ENCODE measurements around the gene NPHS2. TPM values are rescaled to one million over a fixed set of nuclear protein-coding genes. Genes with fewer than 3 reads are reported as not detected.
"Not testable (repeated sequence)": the region's sequence is repeated elsewhere in the genome, so short reads cannot be mapped to it uniquely, and the experiment has no call there.

The NPHS2 gene
- total RNA-seq, 1 donor from 2014 or later: not detected

- peaks cover 46% of the 10 kb centered on the region for H3K27me3 Mint-ChIP-seq
- H3K27ac Mint-ChIP-seq: no peak overlapping the region
- no peak overlapping the region for H3K4me3 Mint-ChIP-seq
Measured at GRCh38 chr1:179576509-179576908, 761 bp upstream of the NPHS2 start.

DNA sequence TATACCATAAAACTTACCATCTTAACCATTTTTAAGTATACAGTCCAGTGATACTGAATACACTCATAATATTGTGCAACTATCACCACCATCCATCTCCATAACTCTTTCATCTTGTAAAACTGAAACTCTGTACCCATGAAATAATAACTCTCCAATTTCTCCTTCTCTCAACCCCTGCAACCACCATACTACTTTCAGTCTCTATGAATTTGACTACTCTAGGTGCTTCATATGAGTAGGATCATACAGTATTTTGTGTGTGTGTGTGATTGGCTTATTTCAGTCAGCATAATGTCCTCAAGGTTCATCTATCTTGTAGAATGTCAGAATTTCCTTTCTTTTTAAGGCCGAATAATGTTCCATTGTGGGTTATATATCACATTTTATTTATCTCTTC, 17.7 kb downstream of the NPHS2 start:
- H3K4me1 Mint-ChIP-seq: no peaks in the 10 kb centered on the region
- H3K27ac Mint-ChIP-seq: no peak overlapping the region
- peaks cover 2% of the 10 kb centered on the region for H3K9me3 Mint-ChIP-seq
- H3K4me3 Mint-ChIP-seq: no peak overlapping the region
- intact Hi-C loops (cut with micrococcal nuclease): no loop called here
- no peak for DNase-seq
- no peaks in the 10 kb centered on the region for H3K36me3 Mint-ChIP-seq (ENCODE audit: low read depth)
- H3K27me3 Mint-ChIP-seq: peaks cover 2% of the 10 kb centered on the region

More at GRCh38 chr1:179576509-179576908, 761 bp upstream of the NPHS2 start:
- H3K9me3 Mint-ChIP-seq: no peaks in the 10 kb centered on the region
- no peaks in the 10 kb centered on the region for H3K36me3 Mint-ChIP-seq (ENCODE audit: low read depth)
- H3K4me1 Mint-ChIP-seq: peaks cover 2% of the 10 kb centered on the region
- DNase-seq: no peak
- intact Hi-C loops (cut with micrococcal nuclease): no loop called here

DNA sequence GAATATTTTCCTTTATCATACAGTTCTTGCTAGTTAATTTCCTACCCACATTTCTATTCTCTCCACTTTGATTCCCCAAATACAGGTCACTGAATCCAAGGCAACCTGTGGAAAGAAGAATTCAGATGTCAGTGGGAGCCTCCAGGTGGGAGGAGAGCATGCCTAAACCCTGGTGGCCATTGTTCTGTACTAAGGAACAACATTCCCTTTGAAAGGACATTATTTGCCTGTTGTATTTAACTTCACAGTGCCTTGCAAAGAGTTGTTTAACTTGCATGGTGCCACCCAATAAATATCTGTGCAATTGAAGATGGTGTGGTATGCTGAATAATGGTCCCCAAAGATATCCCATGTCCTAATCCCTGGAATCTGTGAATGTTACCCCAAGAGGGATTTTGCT, 21.3 kb downstream of the NPHS2 start:
- H3K27ac Mint-ChIP-seq: no peak overlapping the region
- intact Hi-C loops (cut with micrococcal nuclease): no loop called here
- no peaks in the 10 kb centered on the region for H3K36me3 Mint-ChIP-seq (ENCODE audit: low read depth)

GRCh38 chr1:179550746-179551682, 24.7 kb downstream of the NPHS2 start:
- Mint-ChIP-seq H3K4me1 (no peaks in the 10 kb centered on the region), H3K27me3 (no peaks in the 10 kb centered on the region), H3K27ac (no peak overlapping the region), H3K36me3 (ENCODE audit: low read depth) (no peaks in the 10 kb centered on the region), H3K9me3 (no peaks in the 10 kb centered on the region), H3K4me3 (no peak overlapping the region)
- DNase-seq: no peak
- intact Hi-C loops (cut with micrococcal nuclease): no loop called here

More for the DNA sequence above, 21.3 kb downstream of the NPHS2 start:
- peaks cover 2% of the 10 kb centered on the region for H3K9me3 Mint-ChIP-seq
- H3K4me1 Mint-ChIP-seq: no peaks in the 10 kb centered on the region
- peaks cover 2% of the 10 kb centered on the region for H3K27me3 Mint-ChIP-seq
- DNase-seq: no peak
- H3K4me3 Mint-ChIP-seq: no peak overlapping the region

DNA sequence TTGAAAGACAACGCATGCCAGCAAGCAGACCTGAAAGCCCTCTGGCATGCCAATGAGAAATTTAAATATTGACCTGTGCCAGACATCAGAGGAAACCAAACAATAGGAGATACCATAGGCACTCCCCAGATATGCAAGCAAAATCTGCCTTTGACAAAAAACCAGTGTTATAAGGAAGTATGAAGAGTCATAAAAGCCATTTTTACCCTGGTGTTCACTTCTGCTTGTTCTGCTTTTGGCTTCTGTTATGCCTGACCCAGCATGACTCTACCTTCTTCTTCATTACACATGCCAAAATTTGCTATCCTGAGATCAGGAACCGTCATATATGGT, 26.4 kb downstream of the NPHS2 start:
- Mint-ChIP-seq H3K27me3 (no peaks in the 10 kb centered on the region), H3K36me3 (ENCODE audit: low read depth) (no peaks in the 10 kb centered on the region), H3K4me1 (no peaks in the 10 kb centered on the region), H3K4me3 (no peak overlapping the region), H3K9me3 (no peaks in the 10 kb centered on the region), H3K27ac (no peak overlapping the region)
- no peak for DNase-seq
- intact Hi-C loops (cut with micrococcal nuclease): no loop called here

GRCh38 chr1:179548666-179549367, 26.9 kb downstream of the NPHS2 start:
- H3K27me3 Mint-ChIP-seq: no peaks in the 10 kb centered on the region
- H3K36me3 Mint-ChIP-seq (ENCODE audit: low read depth): no peaks in the 10 kb centered on the region
- DNase-seq: no peak
- H3K9me3 Mint-ChIP-seq: no peaks in the 10 kb centered on the region
- intact Hi-C loops (cut with micrococcal nuclease): no loop called here
- H3K4me3 Mint-ChIP-seq: no peak overlapping the region
- no peaks in the 10 kb centered on the region for H3K4me1 Mint-ChIP-seq
- no peak overlapping the region for H3K27ac Mint-ChIP-seq

- Mint-ChIP-seq H3K36me3 (ENCODE audit: low read depth) (no peaks in the 10 kb centered on the region), H3K27ac (no peak overlapping the region), H3K27me3 (no peaks in the 10 kb centered on the region), H3K4me1 (no peaks in the 10 kb centered on the region), H3K9me3 (no peaks in the 10 kb centered on the region), H3K4me3 (no peak overlapping the region)
- DNase-seq: no peak
- intact Hi-C loops (cut with micrococcal nuclease): no loop called here
Measured at GRCh38 chr1:179547021-179547535, 28.7 kb downstream of the NPHS2 start.

DNA sequence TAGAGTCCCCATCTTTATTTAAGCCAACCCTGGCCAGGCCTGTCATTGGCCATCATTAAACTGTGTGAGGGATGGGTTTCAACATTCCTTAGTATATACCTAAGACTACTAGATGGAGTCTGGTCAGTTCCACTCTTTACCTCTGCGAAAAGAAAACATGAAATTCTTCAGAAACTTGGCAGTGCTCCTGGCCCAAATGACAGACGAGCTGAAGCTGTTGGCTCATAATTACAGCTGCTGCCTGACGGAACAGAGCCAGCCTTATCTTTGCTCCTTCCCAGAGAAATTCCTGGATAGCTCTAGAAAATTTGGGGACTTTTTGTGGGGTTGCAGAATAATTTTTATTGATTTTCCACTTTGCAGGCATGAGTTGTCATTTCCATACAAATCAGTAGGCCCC, 30.4 kb downstream of the NPHS2 start:
- no peaks in the 10 kb centered on the region for H3K27me3 Mint-ChIP-seq
- no peaks in the 10 kb centered on the region for H3K9me3 Mint-ChIP-seq
- no peaks in the 10 kb centered on the region for H3K36me3 Mint-ChIP-seq (ENCODE audit: low read depth)
- no peak overlapping the region for H3K27ac Mint-ChIP-seq
- intact Hi-C loops (cut with micrococcal nuclease): no loop called here
- DNase-seq: no peak
- no peak overlapping the region for H3K4me3 Mint-ChIP-seq
- H3K4me1 Mint-ChIP-seq: no peaks in the 10 kb centered on the region

- DNase-seq: no peak
- H3K27me3 Mint-ChIP-seq: no peaks in the 10 kb centered on the region
- H3K36me3 Mint-ChIP-seq (ENCODE audit: low read depth): no peaks in the 10 kb centered on the region
- intact Hi-C loops (cut with micrococcal nuclease): no loop called here
- no peaks in the 10 kb centered on the region for H3K4me1 Mint-ChIP-seq
- H3K27ac Mint-ChIP-seq: no peak overlapping the region
- no peak overlapping the region for H3K4me3 Mint-ChIP-seq
- H3K9me3 Mint-ChIP-seq: peaks cover 9% of the 10 kb centered on the region
Measured at GRCh38 chr1:179541774-179542173, 34.0 kb downstream of the NPHS2 start.

DNA sequence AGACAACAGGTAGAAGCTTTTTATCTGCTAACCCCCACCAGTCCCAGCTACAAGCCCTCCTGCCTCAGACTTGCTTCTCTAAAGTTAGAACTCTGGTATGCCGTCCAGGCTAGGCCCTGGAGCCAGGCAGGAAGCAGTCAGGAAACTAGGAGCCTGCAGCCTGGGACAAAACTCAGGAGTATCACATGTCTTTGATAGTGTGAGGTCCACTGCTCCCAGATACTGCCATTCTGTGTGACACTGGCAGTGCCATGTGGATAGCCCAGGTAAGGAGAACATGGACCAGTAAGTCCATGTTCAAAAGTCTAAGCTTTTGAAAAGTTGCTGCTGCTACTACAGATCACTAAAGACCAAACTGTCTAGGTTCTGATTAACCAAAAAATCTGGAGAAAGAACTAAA, 45.4 kb downstream of the NPHS2 start:
- no peaks in the 10 kb centered on the region for H3K27me3 Mint-ChIP-seq
- no peaks in the 10 kb centered on the region for H3K36me3 Mint-ChIP-seq (ENCODE audit: low read depth)
- H3K4me1 Mint-ChIP-seq: no peaks in the 10 kb centered on the region
- H3K4me3 Mint-ChIP-seq: no peak overlapping the region
- DNase-seq: no peak
- no peak overlapping the region for H3K27ac Mint-ChIP-seq
- intact Hi-C loops (cut with micrococcal nuclease): no loop called here
- no peaks in the 10 kb centered on the region for H3K9me3 Mint-ChIP-seq

DNA sequence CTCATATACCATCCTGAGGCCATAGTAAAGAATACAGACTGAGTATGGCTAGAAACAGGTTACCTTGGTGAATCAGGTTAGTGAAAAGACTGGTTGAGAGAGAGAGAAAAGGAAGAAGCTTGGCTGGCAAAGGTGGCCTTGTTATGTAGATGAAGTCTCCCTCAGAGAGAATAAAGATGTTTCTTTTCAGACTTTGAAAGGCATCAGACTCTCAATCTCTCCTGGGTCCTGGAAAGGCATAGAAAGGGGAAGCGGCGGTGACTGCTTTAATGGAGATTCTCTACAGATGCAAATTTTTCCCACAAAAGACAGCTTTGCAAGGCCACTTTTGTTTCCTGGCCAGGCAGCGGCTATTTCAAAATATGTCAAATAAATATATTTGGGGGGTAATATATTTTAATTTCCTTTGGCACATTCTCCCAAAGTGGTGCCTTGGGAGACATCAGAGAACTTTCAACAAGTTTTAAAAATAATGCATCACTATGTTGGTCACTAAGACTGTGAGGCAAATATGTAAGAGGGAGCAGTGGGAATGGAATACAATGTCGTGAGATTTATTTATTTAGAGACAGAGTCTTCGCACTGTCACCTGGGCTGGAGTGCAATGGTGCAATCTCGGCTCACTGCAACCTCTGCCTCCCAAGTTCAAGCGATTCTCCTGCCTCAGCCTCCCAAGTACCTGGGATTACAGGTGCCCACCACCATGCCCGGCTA, 46.1 kb downstream of the NPHS2 start:
- Mint-ChIP-seq H3K27ac (no peak overlapping the region), H3K4me1 (no peaks in the 10 kb centered on the region), H3K4me3 (no peak overlapping the region), H3K27me3 (no peaks in the 10 kb centered on the region), H3K9me3 (no peaks in the 10 kb centered on the region), H3K36me3 (ENCODE audit: low read depth) (no peaks in the 10 kb centered on the region)
- no peak for DNase-seq
- intact Hi-C loops (cut with micrococcal nuclease): no loop called here

- H3K4me3 Mint-ChIP-seq; H3K4me1 Mint-ChIP-seq; H3K27ac Mint-ChIP-seq; DNase-seq; intact Hi-C loops (cut with micrococcal nuclease); H3K27me3 Mint-ChIP-seq; H3K36me3 Mint-ChIP-seq (ENCODE audit: low read depth); H3K9me3 Mint-ChIP-seq: not testable (repeated sequence)
Measured at GRCh38 chr1:179518544-179518943, 57.2 kb downstream of the NPHS2 start.

- Mint-ChIP-seq H3K4me3 (no peak overlapping the region), H3K27ac (no peak overlapping the region), H3K27me3 (peaks cover 3% of the 10 kb centered on the region), H3K4me1 (no peaks in the 10 kb centered on the region), H3K36me3 (ENCODE audit: low read depth) (no peaks in the 10 kb centered on the region), H3K9me3 (no peaks in the 10 kb centered on the region)
- intact Hi-C loops (cut with micrococcal nuclease): no loop called here
- no peak for DNase-seq
Measured at GRCh38 chr1:179516976-179517705, 58.6 kb downstream of the NPHS2 start.

Measured in activated CD4-positive, alpha-beta T cell treated with anti-CD3 and anti-CD28 coated beads, Interleukin-2, amount 10 ng/mL, durations not matched to agents 24 days and 14 days (primary cell).